OCI-LY1 (cell line): Measurements from ENCODE around the gene COBL.

Experiments used
- EZH2 ChIP-seq: fragments of 200-600 bp; sonication (generic), shearing (Covaris generic); IDR thresholded peaks from 2 replicates; pipeline ENCODE4 v1.8.0; 2017; ENCODE audit warnings: borderline replicate concordance, mixed run types, mild to moderate bottlenecking, antibody characterized with exemption, low read length, moderate library complexity, mixed read lengths
- TF ChIP-seq, protein P1 (sequence below): fragments of 200-600 bp; sonication (generic), shearing (Covaris generic); IDR thresholded peaks from 2 replicates; pipeline ENCODE4 v1.5.1; 2017; ENCODE audit warnings: mild to moderate bottlenecking, antibody characterized with exemption, low read length, moderate library complexity, mixed read lengths

DNA sequence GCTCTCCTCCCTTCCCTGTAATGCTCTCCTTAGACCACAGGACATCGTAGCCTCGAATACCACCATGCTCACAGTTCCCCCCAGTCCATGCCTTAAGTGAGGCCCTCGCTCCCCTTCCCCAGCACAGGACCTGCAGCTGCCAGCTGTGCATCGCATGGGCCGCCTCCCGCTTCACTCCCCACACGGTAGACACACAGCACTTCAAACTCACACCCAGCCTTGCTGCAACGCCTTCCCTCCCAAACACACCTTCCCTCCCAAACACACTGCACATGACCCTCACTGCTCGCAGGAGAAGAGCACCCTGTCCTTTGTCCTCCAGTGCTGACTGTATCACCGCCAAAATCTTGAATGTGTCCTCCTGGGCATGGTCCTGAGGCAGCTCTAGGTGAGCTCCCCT, 42.6 kb downstream of the COBL start:
- TF ChIP-seq, protein P1, sequence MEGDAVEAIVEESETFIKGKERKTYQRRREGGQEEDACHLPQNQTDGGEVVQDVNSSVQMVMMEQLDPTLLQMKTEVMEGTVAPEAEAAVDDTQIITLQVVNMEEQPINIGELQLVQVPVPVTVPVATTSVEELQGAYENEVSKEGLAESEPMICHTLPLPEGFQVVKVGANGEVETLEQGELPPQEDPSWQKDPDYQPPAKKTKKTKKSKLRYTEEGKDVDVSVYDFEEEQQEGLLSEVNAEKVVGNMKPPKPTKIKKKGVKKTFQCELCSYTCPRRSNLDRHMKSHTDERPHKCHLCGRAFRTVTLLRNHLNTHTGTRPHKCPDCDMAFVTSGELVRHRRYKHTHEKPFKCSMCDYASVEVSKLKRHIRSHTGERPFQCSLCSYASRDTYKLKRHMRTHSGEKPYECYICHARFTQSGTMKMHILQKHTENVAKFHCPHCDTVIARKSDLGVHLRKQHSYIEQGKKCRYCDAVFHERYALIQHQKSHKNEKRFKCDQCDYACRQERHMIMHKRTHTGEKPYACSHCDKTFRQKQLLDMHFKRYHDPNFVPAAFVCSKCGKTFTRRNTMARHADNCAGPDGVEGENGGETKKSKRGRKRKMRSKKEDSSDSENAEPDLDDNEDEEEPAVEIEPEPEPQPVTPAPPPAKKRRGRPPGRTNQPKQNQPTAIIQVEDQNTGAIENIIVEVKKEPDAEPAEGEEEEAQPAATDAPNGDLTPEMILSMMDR = no peak
- TF ChIP-seq EZH2 = no peak
